Measurements from ENCODE around the gene SLC44A3.

SLC44A3 gene

GRCh38 chr1:94840808-94841207 lies 20.7 kb downstream of the SLC44A3 start:
- DNase-seq = no peak

- no peak for DNase-seq
Measured at GRCh38 chr1:94843430-94843829, 23.3 kb downstream of the SLC44A3 start.

- no peak for DNase-seq
Measured at GRCh38 chr1:94843846-94844245, 23.7 kb downstream of the SLC44A3 start.

- no peak for DNase-seq
Measured at GRCh38 chr1:94846308-94846707, 26.2 kb downstream of the SLC44A3 start.

- no peak for DNase-seq
Measured at GRCh38 chr1:94851571-94851970, 31.4 kb downstream of the SLC44A3 start.

- DNase-seq = no peak
Measured at GRCh38 chr1:94852788-94853187, 32.6 kb downstream of the SLC44A3 start.

- DNase-seq = peak; percentile 77 to 81
Measured at GRCh38 chr1:94854458-94855306, 34.5 kb downstream of the SLC44A3 start.

- DNase-seq = no peak
Measured at GRCh38 chr1:94855307-94855700, 35.1 kb downstream of the SLC44A3 start.

- no peak for DNase-seq
Measured at GRCh38 chr1:94856004-94856403, 35.8 kb downstream of the SLC44A3 start.

GRCh38 chr1:94856868-94857267 lies 36.7 kb downstream of the SLC44A3 start:
- DNase-seq = no peak

- no peak for DNase-seq
Measured at GRCh38 chr1:94858276-94858675, 38.1 kb downstream of the SLC44A3 start.

- DNase-seq = no peak
Measured at GRCh38 chr1:94859174-94859573, 39.0 kb downstream of the SLC44A3 start.

- DNase-seq = no peak
Measured at GRCh38 chr1:94862718-94863117, 42.6 kb downstream of the SLC44A3 start.

GRCh38 chr1:94863297-94863911 lies 43.2 kb downstream of the SLC44A3 start:
- no peak for DNase-seq

- DNase-seq = no peak
Measured at GRCh38 chr1:94863919-94864318, 43.8 kb downstream of the SLC44A3 start.

GRCh38 chr1:94864821-94865220 lies 44.7 kb downstream of the SLC44A3 start:
- no peak for DNase-seq

GRCh38 chr1:94865360-94865759 lies 45.2 kb downstream of the SLC44A3 start:
- no peak for DNase-seq

- no peak for DNase-seq
Measured at GRCh38 chr1:94866164-94866807, 46.1 kb downstream of the SLC44A3 start.

- DNase-seq = no peak
Measured at GRCh38 chr1:94871031-94871430, 50.9 kb downstream of the SLC44A3 start.

GRCh38 chr1:94872771-94873495 lies 52.8 kb downstream of the SLC44A3 start:
- no peak for DNase-seq

- DNase-seq = no peak
Measured at GRCh38 chr1:94873520-94874351, 53.6 kb downstream of the SLC44A3 start.

- no peak for DNase-seq
Measured at GRCh38 chr1:94874423-94874822, 54.3 kb downstream of the SLC44A3 start.
